Measurements from ENCODE around the gene DNAJB2.

The DNAJB2 gene

DNA sequence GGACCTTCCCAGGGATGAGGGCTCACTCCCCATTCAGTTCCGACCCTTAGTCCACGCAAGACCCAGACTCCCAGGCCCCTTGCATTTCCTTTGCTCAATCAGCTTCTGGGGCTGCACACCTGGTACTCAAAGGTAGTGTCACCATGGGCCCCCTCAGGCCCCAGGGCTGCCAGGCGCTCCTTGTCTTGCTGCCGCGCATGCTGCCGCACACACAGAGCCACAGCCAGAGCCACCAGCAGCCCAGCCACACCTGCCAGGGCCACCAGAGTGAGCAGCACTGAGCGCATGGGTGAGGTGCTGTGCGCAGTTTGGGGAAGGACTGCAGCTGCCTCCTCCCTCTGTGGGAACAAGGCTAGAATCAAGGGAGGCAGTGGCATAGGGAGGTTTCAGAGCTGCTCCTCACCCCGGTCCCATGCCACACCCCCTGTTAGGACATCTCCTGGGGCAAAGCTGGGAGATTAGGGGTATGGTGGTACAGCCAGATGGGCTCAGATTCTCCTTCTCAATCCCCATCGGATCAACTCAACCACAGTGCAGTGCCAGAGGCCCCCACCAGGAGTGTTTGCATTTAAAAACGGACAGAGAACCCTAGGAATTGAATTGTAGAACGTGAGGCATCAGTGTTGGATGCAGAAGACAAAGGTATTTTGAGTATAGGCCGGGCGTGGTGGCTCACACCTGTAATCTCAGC lies 18.7 kb downstream of the DNAJB2 start:
- Histone ChIP-seq H3K4me1 (ENCODE audit: insufficient read depth, low read length, severe bottlenecking) (peaks cover 18% of the 10 kb centered on the region), H3K4me3 (ENCODE audit: low read depth, low read length, poor library complexity, severe bottlenecking) (no peak overlapping the region), H3K27ac (ENCODE audit: low read depth, low read length, poor library complexity, severe bottlenecking) (no peak overlapping the region), H3F3A (ENCODE audit: insufficient read depth, low read length) (no peaks in the 10 kb centered on the region), H3K79me2 (ENCODE audit: insufficient read depth, low read length) (no peaks in the 10 kb centered on the region), H3K27me3 (ENCODE audit: insufficient read depth, low read length) (peaks cover 3% of the 10 kb centered on the region; the same call in 1 of the 2 replicates), H4K20me1 (ENCODE audit: insufficient read depth, low read length) (no peaks in the 10 kb centered on the region), H3K9ac (ENCODE audit: low read length) (no peak overlapping the region), H2AFZ (ENCODE audit: low read length) (no peak overlapping the region), H3K36me3 (ENCODE audit: insufficient read depth, low read length) (no peaks in the 10 kb centered on the region), H3K9me2 (ENCODE audit: low read depth, low read length) (no peaks in the 10 kb centered on the region), H3K9me3 (ENCODE audit: low read length) (no peaks in the 10 kb centered on the region), H3K4me2 (ENCODE audit: low read length) (no peak overlapping the region)
- TF ChIP-seq, protein P1, sequence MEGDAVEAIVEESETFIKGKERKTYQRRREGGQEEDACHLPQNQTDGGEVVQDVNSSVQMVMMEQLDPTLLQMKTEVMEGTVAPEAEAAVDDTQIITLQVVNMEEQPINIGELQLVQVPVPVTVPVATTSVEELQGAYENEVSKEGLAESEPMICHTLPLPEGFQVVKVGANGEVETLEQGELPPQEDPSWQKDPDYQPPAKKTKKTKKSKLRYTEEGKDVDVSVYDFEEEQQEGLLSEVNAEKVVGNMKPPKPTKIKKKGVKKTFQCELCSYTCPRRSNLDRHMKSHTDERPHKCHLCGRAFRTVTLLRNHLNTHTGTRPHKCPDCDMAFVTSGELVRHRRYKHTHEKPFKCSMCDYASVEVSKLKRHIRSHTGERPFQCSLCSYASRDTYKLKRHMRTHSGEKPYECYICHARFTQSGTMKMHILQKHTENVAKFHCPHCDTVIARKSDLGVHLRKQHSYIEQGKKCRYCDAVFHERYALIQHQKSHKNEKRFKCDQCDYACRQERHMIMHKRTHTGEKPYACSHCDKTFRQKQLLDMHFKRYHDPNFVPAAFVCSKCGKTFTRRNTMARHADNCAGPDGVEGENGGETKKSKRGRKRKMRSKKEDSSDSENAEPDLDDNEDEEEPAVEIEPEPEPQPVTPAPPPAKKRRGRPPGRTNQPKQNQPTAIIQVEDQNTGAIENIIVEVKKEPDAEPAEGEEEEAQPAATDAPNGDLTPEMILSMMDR (IDR thresholded peaks at IDR 0.05; ENCODE audit: low read length), result no peak
- no peak for TF ChIP-seq EZH2 (IDR thresholded peaks at IDR 0.05; ENCODE audit: borderline replicate concordance, low read length)

DNA sequence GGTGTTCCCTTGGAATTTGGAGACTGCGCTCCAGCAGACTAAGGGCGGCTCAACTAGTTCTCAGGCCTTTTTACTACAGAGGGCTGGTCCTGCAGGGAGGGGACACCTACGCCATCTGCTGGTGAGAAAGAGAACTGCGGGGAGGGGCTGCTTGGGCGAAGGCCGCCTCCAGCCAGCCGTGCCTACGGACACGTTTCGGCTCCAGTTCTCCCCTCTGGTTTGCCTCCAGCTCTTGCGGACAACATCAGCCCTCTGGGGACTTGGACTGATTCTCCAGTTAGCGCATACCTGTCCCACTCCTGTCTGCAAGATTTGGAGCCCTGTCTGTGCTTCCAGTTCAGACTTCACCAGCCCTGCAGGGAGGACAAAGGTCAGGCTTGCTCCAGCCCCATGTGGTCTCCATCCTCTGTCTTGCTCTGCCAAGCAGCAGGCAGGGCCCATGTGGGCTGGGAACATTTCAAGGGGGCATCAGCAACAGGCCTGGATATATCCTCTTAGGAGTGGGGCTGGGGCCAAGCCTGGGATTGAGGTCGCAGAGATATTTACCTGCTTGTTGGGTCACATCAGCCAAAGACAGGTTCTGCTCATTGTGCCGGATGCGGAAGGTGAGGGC lies 19.7 kb downstream of the DNAJB2 start:
- Histone ChIP-seq H3K4me1 (ENCODE audit: insufficient read depth, low read length, severe bottlenecking) (peaks cover 18% of the 10 kb centered on the region), H3K9me2 (ENCODE audit: low read depth, low read length) (no peaks in the 10 kb centered on the region), H4K20me1 (ENCODE audit: insufficient read depth, low read length) (no peaks in the 10 kb centered on the region), H3K4me3 (ENCODE audit: low read depth, low read length, poor library complexity, severe bottlenecking) (no peak overlapping the region), H3K4me2 (ENCODE audit: low read length) (no peak overlapping the region; the same call in 1 of the 2 replicates), H3K79me2 (ENCODE audit: insufficient read depth, low read length) (no peaks in the 10 kb centered on the region), H3F3A (ENCODE audit: insufficient read depth, low read length) (no peaks in the 10 kb centered on the region), H3K27ac (ENCODE audit: low read depth, low read length, poor library complexity, severe bottlenecking) (no peak overlapping the region), H3K36me3 (ENCODE audit: insufficient read depth, low read length) (no peaks in the 10 kb centered on the region), H3K9ac (ENCODE audit: low read length) (no peak overlapping the region), H3K27me3 (ENCODE audit: insufficient read depth, low read length) (peaks cover 3% of the 10 kb centered on the region; the same call in 1 of the 2 replicates), H3K9me3 (ENCODE audit: low read length) (no peaks in the 10 kb centered on the region), H2AFZ (ENCODE audit: low read length) (no peak overlapping the region)
- TF ChIP-seq EZH2 (IDR thresholded peaks at IDR 0.05; ENCODE audit: borderline replicate concordance, low read length), result no peak
- TF ChIP-seq, protein P1 (IDR thresholded peaks at IDR 0.05; ENCODE audit: low read length), result peak; percentile 92

DNA sequence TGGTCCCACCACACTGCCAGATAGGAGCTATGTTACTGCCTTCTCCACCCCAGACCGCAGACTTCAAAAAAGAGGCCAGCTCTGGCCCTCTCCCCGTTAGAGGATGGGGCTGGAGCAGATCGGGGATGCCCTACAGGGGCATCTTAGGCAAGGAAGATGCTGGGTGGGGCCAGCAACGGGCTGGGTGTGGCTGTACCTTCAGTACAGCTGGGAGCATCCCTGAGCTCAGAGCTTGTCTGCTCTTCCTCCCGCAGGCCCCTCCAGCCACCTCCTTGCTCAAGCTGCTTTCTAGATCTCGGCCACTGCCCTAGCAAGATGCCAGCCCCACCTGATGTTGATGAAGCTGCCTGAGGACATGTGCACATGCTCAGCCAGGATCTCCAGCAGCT lies 20.2 kb downstream of the DNAJB2 start:
- H3K36me3 ChIP-seq (ENCODE audit: insufficient read depth, low read length), result no peaks in the 10 kb centered on the region
- no peak overlapping the region for H3K27ac ChIP-seq (ENCODE audit: low read depth, low read length, poor library complexity, severe bottlenecking)
- no peaks in the 10 kb centered on the region for H4K20me1 ChIP-seq (ENCODE audit: insufficient read depth, low read length)
- TF ChIP-seq EZH2 (IDR thresholded peaks at IDR 0.05; ENCODE audit: borderline replicate concordance, low read length), result no peak
- TF ChIP-seq, protein P1 (IDR thresholded peaks at IDR 0.05; ENCODE audit: low read length), result no peak
- H3K9me2 ChIP-seq (ENCODE audit: low read depth, low read length), result no peaks in the 10 kb centered on the region
- H3K27me3 ChIP-seq (ENCODE audit: insufficient read depth, low read length), result peaks cover 3% of the 10 kb centered on the region; the same call in 1 of the 2 replicates
- no peaks in the 10 kb centered on the region for H3K79me2 ChIP-seq (ENCODE audit: insufficient read depth, low read length)
- no peaks in the 10 kb centered on the region for H3K9me3 ChIP-seq (ENCODE audit: low read length)
- H3K4me2 ChIP-seq (ENCODE audit: low read length), result no peak overlapping the region
- H3K4me1 ChIP-seq (ENCODE audit: insufficient read depth, low read length, severe bottlenecking), result peaks cover 13% of the 10 kb centered on the region
- H3K4me3 ChIP-seq (ENCODE audit: low read depth, low read length, poor library complexity, severe bottlenecking), result no peak overlapping the region
- no peaks in the 10 kb centered on the region for H3F3A ChIP-seq (ENCODE audit: insufficient read depth, low read length)
- H2AFZ ChIP-seq (ENCODE audit: low read length), result no peak overlapping the region
- no peak overlapping the region for H3K9ac ChIP-seq (ENCODE audit: low read length)
